ENCODE data around the gene FXYD2.

FXYD2 gene

GRCh38 chr11:117830674-117831351 is 6.3 kb upstream of the FXYD2 start:
- POLR2A ChIA-PET: no interaction called here
- H3K9me3 ChIP-seq (ENCODE audit: control extremely low read depth in 1 of 5, control insufficient read depth in 4 of 5, insufficient read depth in 2 of 5, low read depth in 1 of 5, low read length in 4 of 5): no peaks in the 10 kb centered on the region
- WGBS (ENCODE audit: insufficient coverage): 35% methylated on average over 5 of the region's 6 CpGs

GRCh38 chr11:117830072-117830471 is 5.5 kb upstream of the FXYD2 start:
- ChIA-PET CTCF (interaction anchor here (0.7 to 5.2 kb wide), 2 partner anchors 13 to 14 kb away, joined by 3 to 47 read pairs; no protein-coding TSS in a partner anchor), POLR2A (no interaction called here)
- Histone ChIP-seq H3K4me3 (ENCODE audit: control insufficient read depth in 1 of 7, extremely low read depth in 1 of 7, insufficient read depth in 4 of 7, low read depth in 2 of 7, low read length in 6 of 7) (no peak overlapping the region), H3K9me3 (ENCODE audit: control extremely low read depth in 1 of 5, control insufficient read depth in 4 of 5, insufficient read depth in 2 of 5, low read depth in 1 of 5, low read length in 4 of 5) (no peaks in the 10 kb centered on the region), H3K4me1 (ENCODE audit: control extremely low read depth in 1 of 4, control insufficient read depth in 4 of 4, insufficient read depth in 4 of 4, low read length in 3 of 4) (peaks cover 0 to 60% (median 45%) of the 10 kb centered on the region in 4 experiments), H3K27ac (ENCODE audit: insufficient read depth in 1 of 2, low read depth in 1 of 2, low read length in 2 of 2, poor library complexity in 1 of 2, severe bottlenecking in 2 of 2) (no peak overlapping the region), H3K36me3 (ENCODE audit: control insufficient read depth in 4 of 4, insufficient read depth in 4 of 4, low read length in 3 of 4) (no peaks in the 10 kb centered on the region), H3K27me3 (replicated peaks in 2 of 5; ENCODE audit: control insufficient read depth in 4 of 5, insufficient read depth in 5 of 5, low read length in 4 of 5) (no peaks in the 10 kb centered on the region)
- DNase-seq: no peak
- WGBS (ENCODE audit: insufficient coverage): 96% methylated on average over 11 of the region's 14 CpGs

More at GRCh38 chr11:117830674-117831351, 6.3 kb upstream of the FXYD2 start:
- no peak overlapping the region for H3K27ac ChIP-seq (ENCODE audit: insufficient read depth in 1 of 2, low read depth in 1 of 2, low read length in 2 of 2, poor library complexity in 1 of 2, severe bottlenecking in 2 of 2)
- H3K36me3 ChIP-seq (ENCODE audit: control insufficient read depth in 4 of 4, insufficient read depth in 4 of 4, low read length in 3 of 4): no peaks in the 10 kb centered on the region
- peaks cover 0 to 58% (median 37%) of the 10 kb centered on the region in 4 experiments for H3K4me1 ChIP-seq (ENCODE audit: control extremely low read depth in 1 of 4, control insufficient read depth in 4 of 4, insufficient read depth in 4 of 4, low read length in 3 of 4)
- no peaks in the 10 kb centered on the region for H3K27me3 ChIP-seq (replicated peaks in 2 of 5; ENCODE audit: control insufficient read depth in 4 of 5, insufficient read depth in 5 of 5, low read length in 4 of 5)
- no peak overlapping the region for H3K4me3 ChIP-seq (ENCODE audit: control insufficient read depth in 1 of 7, extremely low read depth in 1 of 7, insufficient read depth in 4 of 7, low read depth in 2 of 7, low read length in 6 of 7)
- DNase-seq: peak in 1 of 3 donors; percentile 56
- CTCF ChIA-PET: interaction anchor here (1.6 to 6.0 kb wide), 4 partner anchors 8 to 101 kb away, joined by 4 to 47 read pairs (median 24); partner anchors contain the start of gene FXYD2

GRCh38 chr11:117829369-117829725 is 4.8 kb upstream of the FXYD2 start:
- POLR2A ChIA-PET: no interaction called here
- Histone ChIP-seq H3K27me3 (replicated peaks in 2 of 5; ENCODE audit: control insufficient read depth in 4 of 5, insufficient read depth in 5 of 5, low read length in 4 of 5) (no peaks in the 10 kb centered on the region), H3K36me3 (ENCODE audit: control insufficient read depth in 4 of 4, insufficient read depth in 4 of 4, low read length in 3 of 4) (no peaks in the 10 kb centered on the region), H3K27ac (ENCODE audit: insufficient read depth in 1 of 2, low read depth in 1 of 2, low read length in 2 of 2, poor library complexity in 1 of 2, severe bottlenecking in 2 of 2) (peak overlapping the region in 1 of 2 experiments; percentile 34), H3K9me3 (ENCODE audit: control extremely low read depth in 1 of 5, control insufficient read depth in 4 of 5, insufficient read depth in 2 of 5, low read depth in 1 of 5, low read length in 4 of 5) (no peaks in the 10 kb centered on the region), H3K4me3 (ENCODE audit: control insufficient read depth in 1 of 7, extremely low read depth in 1 of 7, insufficient read depth in 4 of 7, low read depth in 2 of 7, low read length in 6 of 7) (no peak overlapping the region), H3K4me1 (ENCODE audit: control extremely low read depth in 1 of 4, control insufficient read depth in 4 of 4, insufficient read depth in 4 of 4, low read length in 3 of 4) (peaks cover 0 to 67% (median 52%) of the 10 kb centered on the region in 4 experiments)
- CTCF ChIA-PET: interaction anchor here (0.7 to 1.9 kb wide), 3 partner anchors 14 to 116 kb away, joined by 3 to 5 read pairs (median 3); no protein-coding TSS in a partner anchor
- DNase-seq: no peak
- WGBS (ENCODE audit: insufficient coverage): 100% methylated on average over 3 of the region's 7 CpGs

- H3K27ac ChIP-seq (ENCODE audit: insufficient read depth in 1 of 2, low read depth in 1 of 2, low read length in 2 of 2, poor library complexity in 1 of 2, severe bottlenecking in 2 of 2): peak overlapping the region in 1 of 2 experiments; percentile 34
- WGBS (ENCODE audit: insufficient coverage): 77% methylated on average over 8 of the region's 16 CpGs
- no peaks in the 10 kb centered on the region for H3K27me3 ChIP-seq (replicated peaks in 2 of 5; ENCODE audit: control insufficient read depth in 4 of 5, insufficient read depth in 5 of 5, low read length in 4 of 5)
- POLR2A ChIA-PET: interaction anchor here (0.7 kb wide), 1 partner anchor 13 kb away, joined by 3 read pairs; no protein-coding TSS in a partner anchor
- no peaks in the 10 kb centered on the region for H3K36me3 ChIP-seq (ENCODE audit: control insufficient read depth in 4 of 4, insufficient read depth in 4 of 4, low read length in 3 of 4)
- CTCF ChIA-PET: interaction anchor here (0.7 to 2.7 kb wide), 9 partner anchors 9 to 119 kb away, joined by 3 to 10 read pairs (median 4); no protein-coding TSS in a partner anchor
- peaks cover 0 to 73% (median 58%) of the 10 kb centered on the region in 4 experiments for H3K4me1 ChIP-seq (ENCODE audit: control extremely low read depth in 1 of 4, control insufficient read depth in 4 of 4, insufficient read depth in 4 of 4, low read length in 3 of 4)
- H3K9me3 ChIP-seq (ENCODE audit: control extremely low read depth in 1 of 5, control insufficient read depth in 4 of 5, insufficient read depth in 2 of 5, low read depth in 1 of 5, low read length in 4 of 5): no peaks in the 10 kb centered on the region
- H3K4me3 ChIP-seq (ENCODE audit: control insufficient read depth in 1 of 7, extremely low read depth in 1 of 7, insufficient read depth in 4 of 7, low read depth in 2 of 7, low read length in 6 of 7): peak overlapping the region in 3 of 7 experiments; percentile 10 to 23 (median 22)
- DNase-seq: peak; percentile 85 to 97 (median 96)
Observed at GRCh38 chr11:117828611-117829368, 4.2 kb upstream of the FXYD2 start.

GRCh38 chr11:117827521-117828511 is 3.3 kb upstream of the FXYD2 start:
- DNase-seq: peak in 1 of 3 donors; percentile 54
- no peaks in the 10 kb centered on the region for H3K9me3 ChIP-seq (ENCODE audit: control extremely low read depth in 1 of 5, control insufficient read depth in 4 of 5, insufficient read depth in 2 of 5, low read depth in 1 of 5, low read length in 4 of 5)
- CTCF ChIA-PET: interaction anchor here (0.7 to 2.7 kb wide), 9 partner anchors 8 to 119 kb away, joined by 3 to 10 read pairs (median 4); no protein-coding TSS in a partner anchor
- POLR2A ChIA-PET: interaction anchor here (0.7 kb wide), 1 partner anchor 12 kb away, joined by 3 read pairs; no protein-coding TSS in a partner anchor
- no peaks in the 10 kb centered on the region for H3K36me3 ChIP-seq (ENCODE audit: control insufficient read depth in 4 of 4, insufficient read depth in 4 of 4, low read length in 3 of 4)
- H3K27me3 ChIP-seq (replicated peaks in 2 of 5; ENCODE audit: control insufficient read depth in 4 of 5, insufficient read depth in 5 of 5, low read length in 4 of 5): no peaks in the 10 kb centered on the region
- peaks cover 3 to 76% (median 67%) of the 10 kb centered on the region in 4 experiments for H3K4me1 ChIP-seq (ENCODE audit: control extremely low read depth in 1 of 4, control insufficient read depth in 4 of 4, insufficient read depth in 4 of 4, low read length in 3 of 4)
- no peak overlapping the region for H3K27ac ChIP-seq (ENCODE audit: insufficient read depth in 1 of 2, low read depth in 1 of 2, low read length in 2 of 2, poor library complexity in 1 of 2, severe bottlenecking in 2 of 2)
- 75% methylated on average over 12 of the region's 15 CpGs for WGBS (ENCODE audit: insufficient coverage)
- peak overlapping the region in 1 of 7 experiments; percentile 22 for H3K4me3 ChIP-seq (ENCODE audit: control insufficient read depth in 1 of 7, extremely low read depth in 1 of 7, insufficient read depth in 4 of 7, low read depth in 2 of 7, low read length in 6 of 7)

- no peaks in the 10 kb centered on the region for H3K27me3 ChIP-seq (replicated peaks in 2 of 5; ENCODE audit: control insufficient read depth in 4 of 5, insufficient read depth in 5 of 5, low read length in 4 of 5)
- H3K9me3 ChIP-seq (ENCODE audit: control extremely low read depth in 1 of 5, control insufficient read depth in 4 of 5, insufficient read depth in 2 of 5, low read depth in 1 of 5, low read length in 4 of 5): no peaks in the 10 kb centered on the region
- CTCF ChIA-PET: interaction anchor here (0.6 to 2.7 kb wide), 6 partner anchors 12 to 1577 kb away, joined by 3 to 10 read pairs (median 5); no protein-coding TSS in a partner anchor
Observed at GRCh38 chr11:117826832-117827231, 2.3 kb upstream of the FXYD2 start.

More at GRCh38 chr11:117826832-117827231, 2.3 kb upstream of the FXYD2 start:
- WGBS (ENCODE audit: insufficient coverage): 97% methylated on average over 3 of the region's 3 CpGs
- peaks cover 3 to 86% (median 77%) of the 10 kb centered on the region in 4 experiments for H3K4me1 ChIP-seq (ENCODE audit: control extremely low read depth in 1 of 4, control insufficient read depth in 4 of 4, insufficient read depth in 4 of 4, low read length in 3 of 4)
- H3K27ac ChIP-seq (ENCODE audit: insufficient read depth in 1 of 2, low read depth in 1 of 2, low read length in 2 of 2, poor library complexity in 1 of 2, severe bottlenecking in 2 of 2): no peak overlapping the region
- H3K36me3 ChIP-seq (ENCODE audit: control insufficient read depth in 4 of 4, insufficient read depth in 4 of 4, low read length in 3 of 4): no peaks in the 10 kb centered on the region
- POLR2A ChIA-PET: no interaction called here
- DNase-seq: no peak
- no peak overlapping the region for H3K4me3 ChIP-seq (ENCODE audit: control insufficient read depth in 1 of 7, extremely low read depth in 1 of 7, insufficient read depth in 4 of 7, low read depth in 2 of 7, low read length in 6 of 7)
